Breast epithelium (tissue), 4 donors: ENCODE measurements around the gene NPIPA7. TPM values are rescaled to one million over a fixed set of nuclear protein-coding genes. Genes with fewer than 3 reads are reported as not detected.
"Not testable (repeated sequence)": the region's sequence is repeated elsewhere in the genome, so short reads cannot be mapped to it uniquely, and the experiment has no call there.

Experiments used
- DNase-seq, 2 donors: peaks; one replicate each; pipeline ENCODE4 v3.0.0-alpha.2; 2019; ENCODE audit warnings: low spot score in 2 of 2
- H3K27ac ChIP-seq, 2 donors: fragments of 200-600 bp; sonication (generic) in 1 of 2; one replicate each; pipeline ENCODE4 v1.5.1; 2016 to 2019; ENCODE audit warnings: mild to moderate bottlenecking in 1 of 2
- H3K27me3 ChIP-seq, 2 donors: fragments of 200-600 bp; sonication (generic) in 1 of 2; one replicate each; pipeline versions ENCODE4 v1.5.1 to v1.6.0; 2017 to 2019; ENCODE audit warnings: control low read depth in 1 of 2, mild to moderate bottlenecking in 1 of 2
- H3K36me3 ChIP-seq: fragments of 200-600 bp; one replicate; pipeline ENCODE4 v1.5.1; 2019
- H3K4me1 ChIP-seq, 2 donors: fragments of 200-600 bp; sonication (generic); one replicate each; pipeline ENCODE4 v1.5.1; 2016 to 2019; ENCODE audit warnings: control low read depth in 1 of 2
- H3K4me3 ChIP-seq, 3 donors: fragments of 200-600 bp; sonication (generic); 1 replicate in 2 of 3; 2 replicates in 1 of 3; pipeline ENCODE4 v1.5.1; 2016 to 2019; ENCODE audit warnings: mild to moderate bottlenecking in 3 of 3, moderate library complexity in 2 of 3
- H3K9me3 ChIP-seq, 2 donors: fragments of 200-600 bp; sonication (generic) in 1 of 2; one replicate each; pipeline ENCODE4 v1.5.1; 2016 to 2019; ENCODE audit warnings: control low read depth in 1 of 2
- intact Hi-C: fragments of 100-400 bp; cut with DNase I; formaldehyde crosslinking; loops from one replicate; pipeline ENCODE4 v1.15.1; 2023; ENCODE audit warnings: low total_unique reads
- total RNA-seq, 3 donors: library from RNA; depleted of rRNA; stranded (reverse); fragments of >200 nt; gene quantifications; one replicate each; pipeline ENCODE4 v1.1.0, GENCODE V29; 2016

NPIPA7 gene
- 1 to 10 TPM; 3.1 to 5.6 (median 3.5) TPM for total RNA-seq

GRCh38 chr16:16378840-16379239 lies at the start of gene NPIPA7:
TSS of gene NPIPA7 (plus strand) at chr16:16379140. CDS start at chr16:16379245, 105 bp downstream.
- H3K36me3 ChIP-seq, H3K4me3 ChIP-seq, H3K27ac ChIP-seq, intact Hi-C loops, H3K27me3 ChIP-seq, H3K4me1 ChIP-seq, DNase-seq, H3K9me3 ChIP-seq: not testable (repeated sequence)

GRCh38 chr16:16331466-16331865 lies 47.5 kb upstream of the NPIPA7 start:
- H3K9me3 ChIP-seq, H3K27me3 ChIP-seq, H3K36me3 ChIP-seq, DNase-seq, H3K4me1 ChIP-seq, H3K27ac ChIP-seq, intact Hi-C loops, H3K4me3 ChIP-seq: not testable (repeated sequence)

- H3K9me3 ChIP-seq, DNase-seq, H3K4me3 ChIP-seq, H3K27me3 ChIP-seq, intact Hi-C loops, H3K36me3 ChIP-seq, H3K27ac ChIP-seq, H3K4me1 ChIP-seq: not testable (repeated sequence)
Observed at GRCh38 chr16:16357556-16357955, 21.4 kb upstream of the NPIPA7 start.

GRCh38 chr16:16358539-16359240 lies 20.2 kb upstream of the NPIPA7 start:
- H3K27ac ChIP-seq, H3K4me1 ChIP-seq, H3K27me3 ChIP-seq, H3K4me3 ChIP-seq, H3K36me3 ChIP-seq, intact Hi-C loops, H3K9me3 ChIP-seq, DNase-seq: not testable (repeated sequence)

- H3K36me3 ChIP-seq, H3K9me3 ChIP-seq, DNase-seq, H3K4me3 ChIP-seq, intact Hi-C loops, H3K27me3 ChIP-seq, H3K4me1 ChIP-seq, H3K27ac ChIP-seq: not testable (repeated sequence)
Observed at GRCh38 chr16:16363595-16363994, 15.3 kb upstream of the NPIPA7 start.

- H3K4me3 ChIP-seq, H3K27me3 ChIP-seq, DNase-seq, H3K4me1 ChIP-seq, intact Hi-C loops, H3K36me3 ChIP-seq, H3K27ac ChIP-seq, H3K9me3 ChIP-seq: not testable (repeated sequence)
Observed at GRCh38 chr16:16364100-16364499, 14.8 kb upstream of the NPIPA7 start.

GRCh38 chr16:16364701-16365100 lies 14.2 kb upstream of the NPIPA7 start:
- DNase-seq, H3K27me3 ChIP-seq, H3K9me3 ChIP-seq, H3K27ac ChIP-seq, H3K4me1 ChIP-seq, intact Hi-C loops, H3K36me3 ChIP-seq, H3K4me3 ChIP-seq: not testable (repeated sequence)

GRCh38 chr16:16365319-16365718 lies 13.6 kb upstream of the NPIPA7 start:
- DNase-seq, H3K9me3 ChIP-seq, H3K4me1 ChIP-seq, H3K27me3 ChIP-seq, H3K27ac ChIP-seq, intact Hi-C loops, H3K36me3 ChIP-seq, H3K4me3 ChIP-seq: not testable (repeated sequence)

GRCh38 chr16:16365851-16366250 lies 13.1 kb upstream of the NPIPA7 start:
- H3K4me3 ChIP-seq, H3K27me3 ChIP-seq, DNase-seq, intact Hi-C loops, H3K9me3 ChIP-seq, H3K4me1 ChIP-seq, H3K27ac ChIP-seq, H3K36me3 ChIP-seq: not testable (repeated sequence)

- intact Hi-C loops, H3K36me3 ChIP-seq: not testable (repeated sequence)
Observed at GRCh38 chr16:16366552-16367284, 12.2 kb upstream of the NPIPA7 start.

GRCh38 chr16:16367285-16367628 lies 11.7 kb upstream of the NPIPA7 start:
- H3K4me3 ChIP-seq, intact Hi-C loops, H3K27me3 ChIP-seq: not testable (repeated sequence)

More at GRCh38 chr16:16366552-16367284, 12.2 kb upstream of the NPIPA7 start:
- not testable (repeated sequence) for H3K27ac ChIP-seq, H3K27me3 ChIP-seq, H3K9me3 ChIP-seq, H3K4me1 ChIP-seq, H3K4me3 ChIP-seq, DNase-seq

GRCh38 chr16:16369081-16369856 lies 9.7 kb upstream of the NPIPA7 start:
- H3K4me3 ChIP-seq, H3K4me1 ChIP-seq, H3K9me3 ChIP-seq, H3K27ac ChIP-seq, H3K36me3 ChIP-seq, DNase-seq, intact Hi-C loops, H3K27me3 ChIP-seq: not testable (repeated sequence)

More at GRCh38 chr16:16367285-16367628, 11.7 kb upstream of the NPIPA7 start:
- not testable (repeated sequence) for H3K36me3 ChIP-seq, DNase-seq, H3K27ac ChIP-seq, H3K9me3 ChIP-seq, H3K4me1 ChIP-seq

GRCh38 chr16:16371136-16371735 lies 7.7 kb upstream of the NPIPA7 start:
- DNase-seq, intact Hi-C loops, H3K27me3 ChIP-seq, H3K36me3 ChIP-seq, H3K9me3 ChIP-seq, H3K4me1 ChIP-seq, H3K4me3 ChIP-seq, H3K27ac ChIP-seq: not testable (repeated sequence)
